Measurements from ENCODE around the gene PPP1R16B.

PPP1R16B gene

DNA sequence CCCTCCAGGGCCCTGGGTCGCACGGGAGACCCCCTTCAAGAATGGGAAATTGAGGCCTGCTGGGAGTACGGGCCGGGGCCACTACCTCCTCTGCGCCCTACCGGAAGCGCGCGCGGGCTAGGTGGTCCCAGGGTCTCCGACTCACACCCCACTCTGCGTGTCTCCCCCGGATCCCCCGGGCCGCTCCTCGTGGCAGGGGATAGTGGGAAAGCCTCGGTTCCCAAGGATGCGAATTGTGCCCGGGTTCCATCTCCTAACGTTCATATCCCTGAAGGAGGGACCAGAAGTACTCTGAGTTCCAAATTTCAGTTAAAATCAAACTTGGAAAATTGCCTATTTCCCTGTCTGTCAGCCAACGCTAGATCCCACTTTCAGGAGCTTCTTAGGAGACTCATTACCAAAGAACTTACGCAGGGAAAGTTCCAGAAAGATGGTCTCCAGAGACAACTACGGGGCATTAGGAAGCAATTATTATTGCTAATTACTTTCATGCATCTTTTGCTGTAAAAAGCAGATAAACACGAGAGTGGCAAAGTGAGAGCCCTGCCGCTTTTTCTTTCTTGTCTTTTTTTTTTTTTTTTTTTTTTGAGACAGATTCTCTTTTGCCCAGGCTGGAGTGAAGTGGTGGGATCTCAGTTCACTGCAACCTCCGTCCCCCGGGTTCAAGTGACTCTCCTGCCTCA, 121.6 kb downstream of the PPP1R16B start:
- no peak overlapping the region for H2BK12ac ChIP-seq (ENCODE audit: low read length in 2 of 2)
- H4K91ac ChIP-seq (ENCODE audit: low read length) = no peak overlapping the region
- H3K4me1 ChIP-seq (ENCODE audit: control insufficient read depth, insufficient read depth, low read depth, low read length) = peaks cover 6% of the 10 kb centered on the region
- H3K79me1 ChIP-seq (replicated peaks; ENCODE audit: low read length, poor library complexity, severe bottlenecking) = peaks cover 9% of the 10 kb centered on the region
- H3K23ac ChIP-seq (ENCODE audit: low read length in 2 of 2) = peak overlapping the region in 1 of 2 experiments; percentile 6
- H2AFZ ChIP-seq (ENCODE audit: low read depth, low read length) = peak overlapping the region; percentile 96
- peak overlapping the region; percentile 95 for H3K4me2 ChIP-seq (ENCODE audit: low read length, poor library complexity, severe bottlenecking)
- H3K9ac ChIP-seq (ENCODE audit: low read length) = peak overlapping the region; percentile 81
- no peak overlapping the region for H3K14ac ChIP-seq (ENCODE audit: low read length in 2 of 2)
- H2BK5ac ChIP-seq (ENCODE audit: low read depth, low read length, poor library complexity, severe bottlenecking) = peak overlapping the region; percentile 35
- H3K4me3 ChIP-seq (ENCODE audit: insufficient read depth in 1 of 2, low read depth in 1 of 2, low read length in 2 of 2) = peak overlapping the region; percentile 73 to 87
- no peak overlapping the region for H3K27ac ChIP-seq (ENCODE audit: low read length, poor library complexity, severe bottlenecking)
- peak; percentile 44 for DNase-seq
- no peak overlapping the region for H3K18ac ChIP-seq (ENCODE audit: low read depth in 1 of 2, low read length in 2 of 2)
- H3K4ac ChIP-seq (ENCODE audit: low read depth in 1 of 2, low read length in 2 of 2) = no peak overlapping the region
- no peak overlapping the region for H2BK15ac ChIP-seq (ENCODE audit: low read depth, poor library complexity, severe bottlenecking)
- H2AK5ac ChIP-seq (ENCODE audit: low read length, severe bottlenecking) = no peak overlapping the region
- no peaks in the 10 kb centered on the region for H3K36me3 ChIP-seq (ENCODE audit: control insufficient read depth in 1 of 2, insufficient read depth in 2 of 2, low read depth in 1 of 2, low read length in 2 of 2)
- H2BK120ac ChIP-seq (ENCODE audit: low read depth, low read length) = no peak overlapping the region
- no peak overlapping the region for H4K8ac ChIP-seq (ENCODE audit: low read length)
- no peaks in the 10 kb centered on the region for H3K9me3 ChIP-seq (ENCODE audit: control insufficient read depth, low read length)
- H3K27me3 ChIP-seq (ENCODE audit: control insufficient read depth in 1 of 2, insufficient read depth in 1 of 2, low read length in 2 of 2) = peaks cover 2 to 4% of the 10 kb centered on the region in 2 experiments
- WGBS = 8% methylated on average over 26 of the region's 27 CpGs

GRCh38 chr20:38927902-38928578, 122.5 kb downstream of the PPP1R16B start:
- H3K36me3 ChIP-seq (ENCODE audit: control insufficient read depth in 1 of 2, insufficient read depth in 2 of 2, low read depth in 1 of 2, low read length in 2 of 2) = no peaks in the 10 kb centered on the region
- H3K18ac ChIP-seq (ENCODE audit: low read depth in 1 of 2, low read length in 2 of 2) = peak overlapping the region in 1 of 2 experiments; percentile 14
- no peak overlapping the region for H2BK120ac ChIP-seq (ENCODE audit: low read depth, low read length)
- H3K79me1 ChIP-seq (replicated peaks; ENCODE audit: low read length, poor library complexity, severe bottlenecking) = peaks cover 9% of the 10 kb centered on the region
- no peak for DNase-seq
- peaks cover 6% of the 10 kb centered on the region for H3K4me1 ChIP-seq (ENCODE audit: control insufficient read depth, insufficient read depth, low read depth, low read length)
- H2AFZ ChIP-seq (ENCODE audit: low read depth, low read length) = no peak overlapping the region
- no peak overlapping the region for H2BK5ac ChIP-seq (ENCODE audit: low read depth, low read length, poor library complexity, severe bottlenecking)
- H3K4ac ChIP-seq (ENCODE audit: low read depth in 1 of 2, low read length in 2 of 2) = no peak overlapping the region
- H3K14ac ChIP-seq (ENCODE audit: low read length in 2 of 2) = peak overlapping the region in 1 of 2 experiments; percentile 72
- H3K4me3 ChIP-seq (ENCODE audit: insufficient read depth in 1 of 2, low read depth in 1 of 2, low read length in 2 of 2) = peak overlapping the region in 1 of 2 experiments; percentile 87
- WGBS = 84% methylated on average over 5 of the region's 5 CpGs
- H3K27ac ChIP-seq (ENCODE audit: low read length, poor library complexity, severe bottlenecking) = no peak overlapping the region
- H3K9ac ChIP-seq (ENCODE audit: low read length) = no peak overlapping the region
- no peak overlapping the region for H2AK5ac ChIP-seq (ENCODE audit: low read length, severe bottlenecking)
- no peaks in the 10 kb centered on the region for H3K9me3 ChIP-seq (ENCODE audit: control insufficient read depth, low read length)
- peak overlapping the region in 1 of 2 experiments; percentile 25 for H2BK12ac ChIP-seq (ENCODE audit: low read length in 2 of 2)
- H3K23ac ChIP-seq (ENCODE audit: low read length in 2 of 2) = peak overlapping the region in 1 of 2 experiments; percentile 76
- no peak overlapping the region for H2BK15ac ChIP-seq (ENCODE audit: low read depth, poor library complexity, severe bottlenecking)
- no peak overlapping the region for H3K4me2 ChIP-seq (ENCODE audit: low read length, poor library complexity, severe bottlenecking)
- H3K27me3 ChIP-seq (ENCODE audit: control insufficient read depth in 1 of 2, insufficient read depth in 1 of 2, low read length in 2 of 2) = no peaks in the 10 kb centered on the region
- no peak overlapping the region for H4K8ac ChIP-seq (ENCODE audit: low read length)
- no peak overlapping the region for H4K91ac ChIP-seq (ENCODE audit: low read length)

- no peak overlapping the region for H4K91ac ChIP-seq (ENCODE audit: low read length)
- no peak overlapping the region for H3K14ac ChIP-seq (ENCODE audit: low read length in 2 of 2)
- no peak for DNase-seq
- H2BK12ac ChIP-seq (ENCODE audit: low read length in 2 of 2) = no peak overlapping the region
- no peak overlapping the region for H3K27ac ChIP-seq (ENCODE audit: low read length, poor library complexity, severe bottlenecking)
- H3K4me1 ChIP-seq (ENCODE audit: control insufficient read depth, insufficient read depth, low read depth, low read length) = peaks cover 6% of the 10 kb centered on the region
- H2BK120ac ChIP-seq (ENCODE audit: low read depth, low read length) = no peak overlapping the region
- H3K4me3 ChIP-seq (ENCODE audit: insufficient read depth in 1 of 2, low read depth in 1 of 2, low read length in 2 of 2) = no peak overlapping the region
- peaks cover 9% of the 10 kb centered on the region for H3K79me1 ChIP-seq (replicated peaks; ENCODE audit: low read length, poor library complexity, severe bottlenecking)
- H2AFZ ChIP-seq (ENCODE audit: low read depth, low read length) = no peak overlapping the region
- H3K9ac ChIP-seq (ENCODE audit: low read length) = no peak overlapping the region
- 100% methylated on average over 1 of the region's 1 CpG for WGBS
- no peak overlapping the region for H3K4ac ChIP-seq (ENCODE audit: low read depth in 1 of 2, low read length in 2 of 2)
- H2BK15ac ChIP-seq (ENCODE audit: low read depth, poor library complexity, severe bottlenecking) = no peak overlapping the region
- peak overlapping the region; percentile 33 for H4K8ac ChIP-seq (ENCODE audit: low read length)
- no peaks in the 10 kb centered on the region for H3K27me3 ChIP-seq (ENCODE audit: control insufficient read depth in 1 of 2, insufficient read depth in 1 of 2, low read length in 2 of 2)
- no peak overlapping the region for H2BK5ac ChIP-seq (ENCODE audit: low read depth, low read length, poor library complexity, severe bottlenecking)
- H2AK5ac ChIP-seq (ENCODE audit: low read length, severe bottlenecking) = no peak overlapping the region
- H3K23ac ChIP-seq (ENCODE audit: low read length in 2 of 2) = no peak overlapping the region
- H3K4me2 ChIP-seq (ENCODE audit: low read length, poor library complexity, severe bottlenecking) = no peak overlapping the region
- no peaks in the 10 kb centered on the region for H3K36me3 ChIP-seq (ENCODE audit: control insufficient read depth in 1 of 2, insufficient read depth in 2 of 2, low read depth in 1 of 2, low read length in 2 of 2)
- H3K18ac ChIP-seq (ENCODE audit: low read depth in 1 of 2, low read length in 2 of 2) = no peak overlapping the region
- H3K9me3 ChIP-seq (ENCODE audit: control insufficient read depth, low read length) = no peaks in the 10 kb centered on the region
These were observed 124.7 kb downstream of the PPP1R16B start for GRCh38 chr20:38930242-38930569.

DNA sequence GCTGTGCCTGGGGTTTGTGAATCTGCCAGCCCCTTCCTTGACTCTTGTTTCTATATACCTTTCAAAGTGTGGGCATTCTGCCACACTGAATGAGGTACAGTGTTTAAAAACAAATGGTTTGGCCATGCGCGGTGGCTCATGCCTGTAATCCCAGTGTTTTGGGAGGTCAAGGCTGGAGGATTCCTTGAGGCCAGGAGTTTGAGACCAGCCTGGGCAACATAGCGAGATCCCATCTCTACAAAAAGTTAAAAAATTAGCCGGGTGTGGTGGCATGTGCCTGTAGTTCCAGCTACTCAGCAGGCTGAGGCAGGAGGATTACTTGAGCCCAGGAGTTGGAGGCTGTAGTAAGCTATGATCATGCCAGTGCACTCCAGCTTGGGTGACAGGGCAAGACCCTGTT, 126.5 kb downstream of the PPP1R16B start:
- H3K4me3 ChIP-seq (ENCODE audit: insufficient read depth in 1 of 2, low read depth in 1 of 2, low read length in 2 of 2) = peak overlapping the region in 1 of 2 experiments; percentile 46
- H3K4ac ChIP-seq (ENCODE audit: low read depth in 1 of 2, low read length in 2 of 2) = no peak overlapping the region
- no peak overlapping the region for H2BK12ac ChIP-seq (ENCODE audit: low read length in 2 of 2)
- H3K9me3 ChIP-seq (ENCODE audit: control insufficient read depth, low read length) = no peaks in the 10 kb centered on the region
- H3K9ac ChIP-seq (ENCODE audit: low read length) = peak overlapping the region; percentile 68
- H3K4me1 ChIP-seq (ENCODE audit: control insufficient read depth, insufficient read depth, low read depth, low read length) = peaks cover 10% of the 10 kb centered on the region
- WGBS = 95% methylated on average over 4 of the region's 4 CpGs
- H3K18ac ChIP-seq (ENCODE audit: low read depth in 1 of 2, low read length in 2 of 2) = no peak overlapping the region
- no peak overlapping the region for H2BK5ac ChIP-seq (ENCODE audit: low read depth, low read length, poor library complexity, severe bottlenecking)
- no peaks in the 10 kb centered on the region for H3K36me3 ChIP-seq (ENCODE audit: control insufficient read depth in 1 of 2, insufficient read depth in 2 of 2, low read depth in 1 of 2, low read length in 2 of 2)
- no peak overlapping the region for H4K91ac ChIP-seq (ENCODE audit: low read length)
- no peak for DNase-seq
- no peak overlapping the region for H2AFZ ChIP-seq (ENCODE audit: low read depth, low read length)
- H3K27me3 ChIP-seq (ENCODE audit: control insufficient read depth in 1 of 2, insufficient read depth in 1 of 2, low read length in 2 of 2) = no peaks in the 10 kb centered on the region
- no peak overlapping the region for H3K27ac ChIP-seq (ENCODE audit: low read length, poor library complexity, severe bottlenecking)
- H2BK120ac ChIP-seq (ENCODE audit: low read depth, low read length) = no peak overlapping the region
- no peak overlapping the region for H3K4me2 ChIP-seq (ENCODE audit: low read length, poor library complexity, severe bottlenecking)
- no peak overlapping the region for H3K14ac ChIP-seq (ENCODE audit: low read length in 2 of 2)
- peaks cover 9% of the 10 kb centered on the region for H3K79me1 ChIP-seq (replicated peaks; ENCODE audit: low read length, poor library complexity, severe bottlenecking)
- H2AK5ac ChIP-seq (ENCODE audit: low read length, severe bottlenecking) = no peak overlapping the region
- no peak overlapping the region for H3K23ac ChIP-seq (ENCODE audit: low read length in 2 of 2)
- no peak overlapping the region for H4K8ac ChIP-seq (ENCODE audit: low read length)
- H2BK15ac ChIP-seq (ENCODE audit: low read depth, poor library complexity, severe bottlenecking) = no peak overlapping the region
